ENCODE data around the gene ZNF831. TPM values are rescaled to one million over a fixed set of nuclear protein-coding genes. Genes with fewer than 3 reads are reported as not detected.

ZNF831 gene
- total RNA-seq, 2 experiments from 2014 or later = 7.6 to 9.4 TPM

GRCh38 chr20:59240006-59240405, 76.4 kb downstream of the ZNF831 start:
- H3K36me3 Mint-ChIP-seq = peaks cover 13% of the 10 kb centered on the region
- intact Hi-C loops (cut with micrococcal nuclease) = no loop called here
- no peak overlapping the region for H3K4me3 Mint-ChIP-seq
- H3K27me3 Mint-ChIP-seq = no peaks in the 10 kb centered on the region
- POLR2A ChIA-PET = no interaction called here
- peaks cover 15% of the 10 kb centered on the region for H3K4me1 Mint-ChIP-seq (ENCODE audit: low read depth)
- CTCF ChIA-PET = interaction anchor here (3.4 kb wide), 1 partner anchor 17 kb away, joined by 13 read pairs; no protein-coding TSS in a partner anchor
- DNase-seq = no peak
- H3K9me3 Mint-ChIP-seq = no peaks in the 10 kb centered on the region
- H3K27ac Mint-ChIP-seq = no peak overlapping the region

- Mint-ChIP-seq H3K4me1 (ENCODE audit: low read depth) (peaks cover 22% of the 10 kb centered on the region), H3K4me3 (no peak overlapping the region), H3K27ac (peak overlapping the region; percentile 54), H3K36me3 (peaks cover 13% of the 10 kb centered on the region), H3K9me3 (no peaks in the 10 kb centered on the region), H3K27me3 (no peaks in the 10 kb centered on the region)
- intact Hi-C loops (cut with micrococcal nuclease) = no loop called here
- ChIA-PET POLR2A (no interaction called here), CTCF (interaction anchor here (1.3 kb wide), 1 partner anchor 11 kb away, joined by 4 read pairs; no protein-coding TSS in a partner anchor)
- peak; percentile 60 for DNase-seq
These were observed 79.3 kb downstream of the ZNF831 start for GRCh38 chr20:59242714-59243626.

- H3K4me3 Mint-ChIP-seq = no peak overlapping the region
- no peak for DNase-seq
- POLR2A ChIA-PET = interaction anchor here (0.6 kb wide), 1 partner anchor 11 kb away, joined by 3 read pairs; no protein-coding TSS in a partner anchor
- peaks cover 11% of the 10 kb centered on the region for H3K9me3 Mint-ChIP-seq
- intact Hi-C loops (cut with micrococcal nuclease) = no loop called here
- peaks cover 31% of the 10 kb centered on the region for H3K36me3 Mint-ChIP-seq
- peaks cover 45% of the 10 kb centered on the region for H3K4me1 Mint-ChIP-seq (ENCODE audit: low read depth)
- H3K27ac Mint-ChIP-seq = no peak overlapping the region
- H3K27me3 Mint-ChIP-seq = no peaks in the 10 kb centered on the region
- CTCF ChIA-PET = no interaction called here
These were observed 83.2 kb downstream of the ZNF831 start for GRCh38 chr20:59246691-59247400.

- DNase-seq = no peak
- POLR2A ChIA-PET = no interaction called here
- Mint-ChIP-seq H3K27ac (no peak overlapping the region), H3K4me1 (ENCODE audit: low read depth) (peaks cover 49% of the 10 kb centered on the region), H3K4me3 (no peak overlapping the region), H3K36me3 (peaks cover 38% of the 10 kb centered on the region), H3K27me3 (no peaks in the 10 kb centered on the region), H3K9me3 (peaks cover 14% of the 10 kb centered on the region)
- intact Hi-C loops (cut with micrococcal nuclease) = no loop called here
- CTCF ChIA-PET = interaction anchor here (0.9 kb wide), 1 partner anchor 26 kb away, joined by 3 read pairs; no protein-coding TSS in a partner anchor
These were observed 84.4 kb downstream of the ZNF831 start for GRCh38 chr20:59247731-59248684.

- Mint-ChIP-seq H3K27ac (no peak overlapping the region), H3K4me1 (ENCODE audit: low read depth) (peaks cover 67% of the 10 kb centered on the region)
These were observed 86.7 kb downstream of the ZNF831 start for GRCh38 chr20:59250293-59250692.

GRCh38 chr20:59253325-59253724, 89.7 kb downstream of the ZNF831 start:
- H3K27me3 Mint-ChIP-seq = no peaks in the 10 kb centered on the region
- DNase-seq = peak; percentile 32
- peaks cover 34% of the 10 kb centered on the region for H3K36me3 Mint-ChIP-seq
- peaks cover 14% of the 10 kb centered on the region for H3K9me3 Mint-ChIP-seq
- H3K4me3 Mint-ChIP-seq = peak overlapping the region; percentile 17
- peak overlapping the region; percentile 90 for H3K27ac Mint-ChIP-seq
- POLR2A ChIA-PET = interaction anchor here (0.5 to 0.9 kb wide), 4 partner anchors 87 to 333 kb away, joined by 3 read pairs; no protein-coding TSS in a partner anchor
- intact Hi-C loops (cut with micrococcal nuclease) = loop anchor here (5.0 to 10.0 kb wide), 2 partner anchors 91 to 151 kb away; partner anchors contain the start of gene ZNF831
- CTCF ChIA-PET = interaction anchor here (0.7 to 2.6 kb wide), 9 partner anchors 11 to 165 kb away, joined by 3 to 9 read pairs (median 3); no protein-coding TSS in a partner anchor
- H3K4me1 Mint-ChIP-seq (ENCODE audit: low read depth) = peaks cover 64% of the 10 kb centered on the region

More at GRCh38 chr20:59250293-59250692, 86.7 kb downstream of the ZNF831 start:
- CTCF ChIA-PET = interaction anchor here (0.7 to 0.8 kb wide), 2 partner anchors 43 to 162 kb away, joined by 3 read pairs; no protein-coding TSS in a partner anchor
- POLR2A ChIA-PET = no interaction called here
- Mint-ChIP-seq H3K4me3 (no peak overlapping the region), H3K36me3 (peaks cover 34% of the 10 kb centered on the region), H3K27me3 (no peaks in the 10 kb centered on the region), H3K9me3 (peaks cover 14% of the 10 kb centered on the region)
- intact Hi-C loops (cut with micrococcal nuclease) = loop anchor here (5.0 to 10.0 kb wide), 2 partner anchors 88 to 155 kb away; partner anchors contain the start of gene ZNF831
- DNase-seq = no peak

- peak overlapping the region; percentile 36 for H3K4me3 Mint-ChIP-seq
- peak overlapping the region; percentile 90 for H3K27ac Mint-ChIP-seq
- CTCF ChIA-PET = interaction anchor here (0.7 to 2.6 kb wide), 9 partner anchors 11 to 166 kb away, joined by 3 to 9 read pairs (median 4); no protein-coding TSS in a partner anchor
- DNase-seq = peak; percentile 68
- POLR2A ChIA-PET = interaction anchor here (0.5 to 0.9 kb wide), 3 partner anchors 88 to 334 kb away, joined by 3 read pairs; no protein-coding TSS in a partner anchor
- peaks cover 65% of the 10 kb centered on the region for H3K4me1 Mint-ChIP-seq (ENCODE audit: low read depth)
- H3K36me3 Mint-ChIP-seq = peaks cover 34% of the 10 kb centered on the region
- peaks cover 14% of the 10 kb centered on the region for H3K9me3 Mint-ChIP-seq
- intact Hi-C loops (cut with micrococcal nuclease) = loop anchor here (5.0 to 10.0 kb wide), 2 partner anchors 92 to 151 kb away; partner anchors contain the start of gene ZNF831
- H3K27me3 Mint-ChIP-seq = no peaks in the 10 kb centered on the region
These were observed 90.2 kb downstream of the ZNF831 start for GRCh38 chr20:59253779-59254319.

GRCh38 chr20:59255256-59255655, 91.6 kb downstream of the ZNF831 start:
- peaks cover 25% of the 10 kb centered on the region for H3K36me3 Mint-ChIP-seq

GRCh38 chr20:59258221-59258621, 94.6 kb downstream of the ZNF831 start:
- DNase-seq = peak; percentile 14
- Mint-ChIP-seq H3K27me3 (no peaks in the 10 kb centered on the region), H3K36me3 (peaks cover 4% of the 10 kb centered on the region), H3K4me1 (ENCODE audit: low read depth) (peaks cover 45% of the 10 kb centered on the region), H3K4me3 (no peak overlapping the region), H3K27ac (peak overlapping the region; percentile 64), H3K9me3 (no peaks in the 10 kb centered on the region)
- ChIA-PET POLR2A (interaction anchor here (0.6 to 0.8 kb wide), 2 partner anchors 44 to 95 kb away, joined by 3 to 4 read pairs; partner anchors contain the start of gene ZNF831), CTCF (interaction anchor here (0.9 to 1.3 kb wide), 4 partner anchors 36 to 197 kb away, joined by 3 read pairs; no protein-coding TSS in a partner anchor)
- intact Hi-C loops (cut with micrococcal nuclease) = loop anchor here (1.0 to 10.0 kb wide), 2 partner anchors 11 to 147 kb away; no protein-coding TSS in a partner anchor

More at GRCh38 chr20:59255256-59255655, 91.6 kb downstream of the ZNF831 start:
- CTCF ChIA-PET = interaction anchor here (1.7 kb wide), 1 partner anchor 149 kb away, joined by 5 read pairs; no protein-coding TSS in a partner anchor
- Mint-ChIP-seq H3K27me3 (no peaks in the 10 kb centered on the region), H3K27ac (no peak overlapping the region), H3K9me3 (peaks cover 14% of the 10 kb centered on the region), H3K4me3 (no peak overlapping the region), H3K4me1 (ENCODE audit: low read depth) (peaks cover 67% of the 10 kb centered on the region)
- POLR2A ChIA-PET = no interaction called here
- intact Hi-C loops (cut with micrococcal nuclease) = loop anchor here (10.0 kb wide), 1 partner anchor 150 kb away; no protein-coding TSS in a partner anchor
- DNase-seq = no peak

- intact Hi-C loops (cut with micrococcal nuclease) = loop anchor here (10.0 kb wide), 1 partner anchor 145 kb away; no protein-coding TSS in a partner anchor
- DNase-seq = no peak
- ChIA-PET POLR2A (no interaction called here), CTCF (no interaction called here)
- Mint-ChIP-seq H3K27ac (peak overlapping the region; percentile 21), H3K27me3 (no peaks in the 10 kb centered on the region), H3K4me1 (ENCODE audit: low read depth) (peaks cover 28% of the 10 kb centered on the region), H3K36me3 (no peaks in the 10 kb centered on the region), H3K4me3 (no peak overlapping the region), H3K9me3 (no peaks in the 10 kb centered on the region)
These were observed 96.3 kb downstream of the ZNF831 start for GRCh38 chr20:59259946-59260345.

Measured in activated CD4-positive, alpha-beta memory T cell treated with anti-CD3 and anti-CD28 coated beads for 36 hours (primary cell).